OCI-LY1 (cell line): ENCODE data around the gene ADD2.

ENCODE experiments used
- H2AFZ ChIP-seq: fragments of 200-600 bp; sonication (generic), shearing (Covaris generic); 2 replicates; pipeline ENCODE4 v1.6.0; 2014; ENCODE audit warnings: antibody characterized with exemption, mild to moderate bottlenecking, low read length
- H3F3A ChIP-seq: fragments of 200-600 bp; sonication (generic), shearing (Covaris generic); 2 replicates; pipeline ENCODE4 v1.6.0; 2014; ENCODE audit warnings: mild to moderate bottlenecking, antibody characterized with exemption, low read length, moderate library complexity; ENCODE audit not compliant: insufficient read depth
- H3K27ac ChIP-seq: fragments of 200-600 bp; sonication (generic); 2 replicates; pipeline ENCODE4 v1.5.1; 2014; ENCODE audit warnings: low read length, mixed run types, mild to moderate bottlenecking, low read depth; ENCODE audit not compliant: poor library complexity, severe bottlenecking
- H3K27me3 ChIP-seq: fragments of 200-600 bp; sonication (generic); 2 replicates; pipeline ENCODE4 v1.6.0; 2014; ENCODE audit warnings: antibody characterized with exemption, mild to moderate bottlenecking, low read length, moderate library complexity; ENCODE audit not compliant: insufficient read depth
- H3K36me3 ChIP-seq: fragments of 200-600 bp; sonication (generic); 2 replicates; pipeline ENCODE4 v1.6.1; 2014; ENCODE audit warnings: mild to moderate bottlenecking, antibody characterized with exemption, low read length, moderate library complexity, mixed read lengths; ENCODE audit not compliant: insufficient read depth
- H3K4me1 ChIP-seq: fragments of 200-600 bp; sonication (generic); 2 replicates; pipeline ENCODE4 v1.5.1; 2014; ENCODE audit warnings: mild to moderate bottlenecking, low read length, moderate library complexity; ENCODE audit not compliant: insufficient read depth, severe bottlenecking
- H3K4me2 ChIP-seq: fragments of 200-600 bp; sonication (generic), shearing (Covaris generic); 2 replicates; pipeline ENCODE4 v1.6.1; 2014; ENCODE audit warnings: low read length
- H3K4me3 ChIP-seq: fragments of 200-600 bp; sonication (generic); 2 replicates; pipeline ENCODE4 v1.5.1; 2014; ENCODE audit warnings: low read length, low read depth, mild to moderate bottlenecking, mixed read lengths; ENCODE audit not compliant: poor library complexity, severe bottlenecking
- H3K79me2 ChIP-seq: fragments of 200-600 bp; shearing (Covaris generic); 2 replicates; pipeline ENCODE4 v1.6.1; 2016; ENCODE audit warnings: mixed run types, low read length, mixed read lengths; ENCODE audit not compliant: insufficient read depth
- H3K9ac ChIP-seq: fragments of 200-600 bp; sonication (generic), shearing (Covaris generic); 2 replicates; pipeline ENCODE4 v1.6.1; 2014; ENCODE audit warnings: mild to moderate bottlenecking, low read length, mixed read lengths
- H3K9me2 ChIP-seq: fragments of 200-600 bp; sonication (generic), shearing (Covaris generic); 2 replicates; pipeline ENCODE4 v1.6.1; 2014; ENCODE audit warnings: low read depth, mild to moderate bottlenecking, low read length, mixed read lengths
- H3K9me3 ChIP-seq: fragments of 200-600 bp; shearing (Covaris generic); 2 replicates; pipeline ENCODE4 v1.6.1; 2014; ENCODE audit warnings: low read length, mixed read lengths
- H4K20me1 ChIP-seq: fragments of 200-600 bp; sonication (generic), shearing (Covaris generic); 2 replicates; pipeline ENCODE4 v1.6.0; 2016; ENCODE audit warnings: mild to moderate bottlenecking, low read length; ENCODE audit not compliant: insufficient read depth
- EZH2 ChIP-seq: fragments of 200-600 bp; sonication (generic), shearing (Covaris generic); IDR thresholded peaks from 2 replicates; pipeline ENCODE4 v1.8.0; 2017; ENCODE audit warnings: borderline replicate concordance, mixed run types, mild to moderate bottlenecking, antibody characterized with exemption, low read length, moderate library complexity, mixed read lengths
- TF ChIP-seq, protein P1 (sequence below): fragments of 200-600 bp; sonication (generic), shearing (Covaris generic); IDR thresholded peaks from 2 replicates; pipeline ENCODE4 v1.5.1; 2017; ENCODE audit warnings: mild to moderate bottlenecking, antibody characterized with exemption, low read length, moderate library complexity, mixed read lengths

ADD2 gene

DNA sequence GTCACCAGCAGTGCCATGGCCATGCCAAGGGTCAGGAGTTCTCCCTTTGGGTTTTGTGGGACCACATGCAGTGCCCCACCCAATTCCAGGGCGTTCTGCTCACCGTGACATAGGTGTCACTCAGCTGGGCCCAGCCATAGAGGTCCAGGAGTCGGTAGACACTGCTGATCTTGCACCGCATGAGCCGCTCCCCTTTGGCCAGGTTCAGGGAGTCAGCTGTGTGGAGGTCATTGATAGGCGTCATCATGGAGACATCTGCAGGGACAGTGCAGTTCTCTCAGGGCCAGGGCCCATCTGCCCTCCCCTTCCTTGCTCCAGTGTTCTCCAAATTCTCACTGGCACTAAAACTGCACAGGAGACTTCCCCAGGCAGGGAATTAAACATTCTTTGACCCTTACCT, 71.9 kb downstream of the ADD2 start:
- Histone ChIP-seq H3K9ac (no peak overlapping the region), H3K36me3 (no peaks in the 10 kb centered on the region), H3K4me3 (no peak overlapping the region), H3K4me1 (no peaks in the 10 kb centered on the region), H3K27ac (no peak overlapping the region), H3K79me2 (no peaks in the 10 kb centered on the region), H3F3A (no peaks in the 10 kb centered on the region), H3K9me2 (no peaks in the 10 kb centered on the region), H2AFZ (no peak overlapping the region), H3K4me2 (no peak overlapping the region), H4K20me1 (no peaks in the 10 kb centered on the region), H3K27me3 (no peaks in the 10 kb centered on the region), H3K9me3 (no peaks in the 10 kb centered on the region)
- TF ChIP-seq EZH2, result no peak
- TF ChIP-seq, protein P1, sequence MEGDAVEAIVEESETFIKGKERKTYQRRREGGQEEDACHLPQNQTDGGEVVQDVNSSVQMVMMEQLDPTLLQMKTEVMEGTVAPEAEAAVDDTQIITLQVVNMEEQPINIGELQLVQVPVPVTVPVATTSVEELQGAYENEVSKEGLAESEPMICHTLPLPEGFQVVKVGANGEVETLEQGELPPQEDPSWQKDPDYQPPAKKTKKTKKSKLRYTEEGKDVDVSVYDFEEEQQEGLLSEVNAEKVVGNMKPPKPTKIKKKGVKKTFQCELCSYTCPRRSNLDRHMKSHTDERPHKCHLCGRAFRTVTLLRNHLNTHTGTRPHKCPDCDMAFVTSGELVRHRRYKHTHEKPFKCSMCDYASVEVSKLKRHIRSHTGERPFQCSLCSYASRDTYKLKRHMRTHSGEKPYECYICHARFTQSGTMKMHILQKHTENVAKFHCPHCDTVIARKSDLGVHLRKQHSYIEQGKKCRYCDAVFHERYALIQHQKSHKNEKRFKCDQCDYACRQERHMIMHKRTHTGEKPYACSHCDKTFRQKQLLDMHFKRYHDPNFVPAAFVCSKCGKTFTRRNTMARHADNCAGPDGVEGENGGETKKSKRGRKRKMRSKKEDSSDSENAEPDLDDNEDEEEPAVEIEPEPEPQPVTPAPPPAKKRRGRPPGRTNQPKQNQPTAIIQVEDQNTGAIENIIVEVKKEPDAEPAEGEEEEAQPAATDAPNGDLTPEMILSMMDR, result no peak

DNA sequence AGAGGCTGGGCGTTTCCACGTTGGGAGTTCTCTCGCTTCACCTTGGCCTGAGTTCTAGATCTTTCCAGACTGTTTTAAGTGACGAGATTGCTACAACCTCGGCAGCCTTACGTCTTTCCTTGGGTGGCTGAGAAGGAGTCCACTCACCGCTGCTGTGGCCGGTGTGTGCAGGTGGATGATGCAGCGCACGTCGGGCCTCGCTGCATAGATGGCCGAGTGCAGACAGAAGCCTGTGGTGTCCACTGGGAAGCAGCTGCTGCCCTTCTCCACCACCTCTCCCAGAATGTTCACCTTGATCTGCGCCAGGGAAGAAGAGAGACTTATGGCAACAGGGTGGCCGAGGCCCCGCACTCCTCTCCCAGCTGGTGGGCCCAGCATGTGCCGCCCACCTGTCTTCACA, 75.7 kb downstream of the ADD2 start:
- H3K79me2 ChIP-seq, result no peaks in the 10 kb centered on the region
- no peak overlapping the region for H3K9ac ChIP-seq
- no peak overlapping the region for H3K4me3 ChIP-seq
- no peaks in the 10 kb centered on the region for H3F3A ChIP-seq
- no peaks in the 10 kb centered on the region for H4K20me1 ChIP-seq
- TF ChIP-seq, protein P1, result no peak
- no peak for TF ChIP-seq EZH2
- H3K27ac ChIP-seq, result no peak overlapping the region
- H3K4me1 ChIP-seq, result no peaks in the 10 kb centered on the region
- no peak overlapping the region for H3K4me2 ChIP-seq
- H3K9me2 ChIP-seq, result no peaks in the 10 kb centered on the region
- no peaks in the 10 kb centered on the region for H3K9me3 ChIP-seq
- H2AFZ ChIP-seq, result no peak overlapping the region
- H3K36me3 ChIP-seq, result no peaks in the 10 kb centered on the region
- no peaks in the 10 kb centered on the region for H3K27me3 ChIP-seq

DNA sequence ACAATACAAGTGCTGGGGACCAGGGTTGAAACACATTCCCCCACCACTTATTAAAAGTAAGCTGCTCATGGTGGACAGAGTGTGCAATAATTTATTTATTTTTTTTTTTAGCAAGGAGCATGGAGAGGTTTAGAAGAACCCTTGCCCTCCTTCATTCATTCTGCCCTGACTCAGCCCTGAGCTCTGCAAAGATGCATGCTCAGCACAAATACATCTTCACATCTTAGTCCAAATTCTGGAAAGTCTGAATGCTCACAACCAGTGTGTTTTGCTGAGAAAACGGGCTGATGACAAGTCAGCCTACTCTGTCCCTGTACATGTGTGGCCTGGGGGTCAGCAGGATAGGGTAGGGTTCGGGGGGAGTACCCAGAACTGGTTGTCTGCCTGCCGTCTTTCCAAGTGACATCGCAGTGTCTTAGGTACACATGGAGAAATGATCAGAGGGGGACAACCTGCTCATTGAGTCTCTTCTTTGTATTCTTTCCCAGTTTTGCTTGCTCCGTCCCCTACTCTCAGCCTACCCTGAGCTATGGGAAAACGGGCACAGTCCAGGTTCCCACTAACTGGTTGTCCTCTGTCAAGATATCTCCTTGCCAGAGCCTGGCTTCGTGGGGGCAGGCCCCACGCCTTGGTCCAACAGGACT, 76.4 kb downstream of the ADD2 start:
- Histone ChIP-seq H3K36me3 (no peaks in the 10 kb centered on the region), H3K4me3 (no peak overlapping the region), H3K27ac (no peak overlapping the region), H3K9ac (no peak overlapping the region), H3K9me2 (no peaks in the 10 kb centered on the region), H3K27me3 (no peaks in the 10 kb centered on the region), H3K79me2 (no peaks in the 10 kb centered on the region), H2AFZ (no peak overlapping the region), H3K9me3 (no peaks in the 10 kb centered on the region), H4K20me1 (no peaks in the 10 kb centered on the region), H3K4me2 (no peak overlapping the region), H3F3A (no peaks in the 10 kb centered on the region), H3K4me1 (no peaks in the 10 kb centered on the region)
- TF ChIP-seq, protein P1, result no peak
- TF ChIP-seq EZH2, result no peak
